SK-N-SH (cell line): ENCODE measurements around the gene KRTAP2-4. TPM values are rescaled to one million over a fixed set of nuclear protein-coding genes. Genes with fewer than 3 reads are reported as not detected.
"Not testable (repeated sequence)": the region's sequence is repeated elsewhere in the genome, so short reads cannot be mapped to it uniquely, and the experiment has no call there.

ENCODE experiments used
- CTCF ChIA-PET: fragments of 300-600, 350-600 bp; formaldehyde crosslinking; extraction: SDS; loops from one replicate; lab custom pipeline; 2021; lab: Yijun Ruan, JAX
- POLR2A ChIA-PET: fragments of 350-600 bp; sonication (Branson Sonifier 250); formaldehyde crosslinking; extraction: SDS; loops from one replicate; lab custom pipeline; 2020; ENCODE audit warnings: antibody characterized with exemption, inconsistent platforms; lab: Yijun Ruan, JAX
- DNase-seq: peaks from one replicate; pipeline ENCODE4 v3.0.0; 2012
- H2AFZ ChIP-seq: fragments of 200-600 bp; sonication (generic); 2 replicates; pipeline ENCODE4 v1.8.1; 2016; ENCODE audit warnings: antibody characterized with exemption, mild to moderate bottlenecking, low read depth
- H3F3A ChIP-seq: fragments of 200-600 bp; sonication (generic); replicated peaks from 2 replicates; pipeline ENCODE3; 2016; ENCODE audit warnings: antibody characterized with exemption, mild to moderate bottlenecking; ENCODE audit not compliant: insufficient read depth
- H3K27ac ChIP-seq, 2 experiments: fragments of 200-500 bp in 1 of 2; fragments of 200-600 bp in 1 of 2; sonication (Bioruptor generic) in 1 of 2; sonication (generic), shearing (Covaris generic) in 1 of 2; 2 replicates each; pipeline versions ENCODE4 v1.5.1 to v1.6.1; 2014 to 2016; ENCODE audit warnings: low read depth in 2 of 2, inconsistent platforms in 1 of 2, low read length in 1 of 2, mild to moderate bottlenecking in 1 of 2, mixed read lengths in 1 of 2
- H3K27me3 ChIP-seq: fragments of 200-600 bp; sonication (generic), shearing (Covaris generic); 2 replicates; pipeline ENCODE4 v1.6.1; 2016; ENCODE audit warnings: mixed run types; ENCODE audit not compliant: insufficient read depth
- H3K36me3 ChIP-seq, 2 experiments: fragments of 200-500 bp in 1 of 2; fragments of 200-600 bp in 1 of 2; sonication (Bioruptor generic) in 1 of 2; sonication (generic) in 1 of 2; replicated peaks in 1 of 2; 2 replicates each; pipeline versions ENCODE3 to v1.5.1; 2014 to 2016; ENCODE audit warnings: low read length in 1 of 2, mild to moderate bottlenecking in 1 of 2; ENCODE audit not compliant: insufficient read depth in 2 of 2, control insufficient read depth in 1 of 2
- H3K4me1 ChIP-seq, 2 experiments: fragments of 200-500 bp in 1 of 2; fragments of 200-600 bp in 1 of 2; sonication (Bioruptor generic) in 1 of 2; sonication (generic), shearing (Covaris generic) in 1 of 2; 2 replicates each; pipeline versions ENCODE4 v1.5.1 to v1.6.1; 2014 to 2016; ENCODE audit warnings: low read depth in 1 of 2, low read length in 1 of 2, mixed run types in 1 of 2; ENCODE audit not compliant: insufficient read depth in 2 of 2, control insufficient read depth in 1 of 2
- H3K4me2 ChIP-seq: fragments of 200-600 bp; sonication (generic), shearing (Covaris generic); 2 replicates; pipeline ENCODE4 v1.6.1; 2017; ENCODE audit warnings: mixed run types
- H3K4me3 ChIP-seq, 2 experiments: fragments of 200-500 bp in 1 of 2; fragments of 200-600 bp in 1 of 2; sonication (Bioruptor generic) in 1 of 2; sonication (generic), shearing (Covaris generic) in 1 of 2; 2 replicates each; pipeline versions ENCODE4 v1.5.1 to v1.8.1; 2014 to 2016; ENCODE audit warnings: low read depth in 2 of 2, inconsistent platforms in 1 of 2, low read length in 1 of 2, mild to moderate bottlenecking in 1 of 2, mixed read lengths in 1 of 2, moderate library complexity in 1 of 2
- H3K79me2 ChIP-seq: fragments of 200-600 bp; sonication (generic); 2 replicates; pipeline ENCODE4 v1.8.1; 2017; ENCODE audit warnings: mild to moderate bottlenecking; ENCODE audit not compliant: insufficient read depth
- H3K9ac ChIP-seq: fragments of 200-600 bp; sonication (generic); 2 replicates; pipeline ENCODE4 v1.6.1; 2017; ENCODE audit warnings: mixed run types
- H3K9me2 ChIP-seq: fragments of 200-600 bp; sonication (generic); 2 replicates; pipeline ENCODE4 v1.6.1; 2017; ENCODE audit warnings: mixed run types
- H3K9me3 ChIP-seq: fragments of 200-600 bp; sonication (generic); 2 replicates; pipeline ENCODE4 v1.6.1; 2017; ENCODE audit warnings: mixed run types, mild to moderate bottlenecking, moderate library complexity
- H4K20me1 ChIP-seq: fragments of 200-600 bp; sonication (generic); 2 replicates; pipeline ENCODE4 v1.6.1; 2017; ENCODE audit warnings: mild to moderate bottlenecking, mixed run types; ENCODE audit not compliant: insufficient read depth
- CTCF ChIP-seq: fragments of 200-600 bp; sonication (generic); IDR thresholded peaks from 2 replicates; pipeline ENCODE4 v1.6.1; 2017; ENCODE audit warnings: antibody characterized with exemption, mild to moderate bottlenecking, moderate library complexity
- EP300 ChIP-seq, 2 experiments: IDR thresholded peaks; 2 replicates each; pipeline versions ENCODE4 v1.4.0 to v1.6.1; 2012; ENCODE audit warnings: borderline replicate concordance in 1 of 2, low read depth in 1 of 2, low read length in 1 of 2
- EZH2phosphoT487 ChIP-seq: fragments of 200-600 bp; sonication (generic); IDR thresholded peaks from 2 replicates; pipeline ENCODE4 v1.6.1; 2017; ENCODE audit warnings: low read depth, mixed run types, mild to moderate bottlenecking, antibody characterized with exemption, moderate library complexity, borderline replicate concordance
- FOXJ3 ChIP-seq: sonication (generic); formaldehyde crosslinking; IDR thresholded peaks from 2 replicates; pipeline ENCODE4 v1.5.1; 2020; ENCODE audit warnings: mild to moderate bottlenecking, missing genetic modification reagents
- GATA2 ChIP-seq: sonication (generic); formaldehyde crosslinking; IDR thresholded peaks from 2 replicates; pipeline ENCODE4 v1.5.0; 2020; ENCODE audit warnings: mild to moderate bottlenecking, missing genetic modification reagents
- IRF3 ChIP-seq: fragments of 150-350 bp; IDR thresholded peaks from 2 replicates; pipeline ENCODE4 v1.6.1; 2016; ENCODE audit warnings: mild to moderate bottlenecking, low read depth, low read length
- MAX ChIP-seq: IDR thresholded peaks from 2 replicates; pipeline ENCODE4 v1.4.0; 2012; ENCODE audit warnings: low read depth
- MEF2A ChIP-seq: IDR thresholded peaks from 2 replicates; pipeline ENCODE4 v1.4.0; 2012; ENCODE audit warnings: low read depth, borderline replicate concordance
- NFIC ChIP-seq: IDR thresholded peaks from 2 replicates; pipeline ENCODE4 v1.4.0; 2012; ENCODE audit warnings: borderline replicate concordance
- POLR2AphosphoS5 ChIP-seq: IDR thresholded peaks from 2 replicates; pipeline ENCODE4 v1.6.1; 2012; ENCODE audit warnings: low read depth, low read length
- RAD21 ChIP-seq: IDR thresholded peaks from 2 replicates; pipeline ENCODE4 v1.6.1; 2012; ENCODE audit warnings: mild to moderate bottlenecking, low read length
- RCOR1 ChIP-seq: fragments of 150-350 bp; IDR thresholded peaks from 2 replicates; pipeline ENCODE4 v1.6.1; 2017; ENCODE audit warnings: antibody characterized with exemption, low read length
- REST ChIP-seq: IDR thresholded peaks from 2 replicates; pipeline ENCODE4 v1.6.1; 2012; ENCODE audit warnings: mild to moderate bottlenecking, low read depth, low read length, moderate library complexity
- RXRA ChIP-seq: IDR thresholded peaks from 2 replicates; pipeline ENCODE4 v1.4.0; 2012; ENCODE audit warnings: low read depth, mild to moderate bottlenecking, borderline replicate concordance
- TAF1 ChIP-seq: IDR thresholded peaks from 2 replicates; pipeline ENCODE4 v1.6.1; 2012; ENCODE audit warnings: low read depth, mild to moderate bottlenecking, low read length, moderate library complexity, borderline replicate concordance
- TCF12 ChIP-seq: IDR thresholded peaks from 2 replicates; pipeline ENCODE4 v1.4.0; 2012
- YY1 ChIP-seq: IDR thresholded peaks from 2 replicates; pipeline ENCODE4 v1.4.0; 2012; ENCODE audit warnings: low read depth, mild to moderate bottlenecking
- ZBTB33 ChIP-seq: IDR thresholded peaks from 2 replicates; pipeline ENCODE4 v1.4.0; 2012; ENCODE audit warnings: low read depth, borderline replicate concordance
- WGBS: methylation state at CpG from one replicate; pipeline ENCODE4 v1.1.6; 2017; ENCODE audit warnings: low lambda C conversion rate; 5-methylcytosine and 5-hydroxymethylcytosine counted together
- polyA plus RNA-seq, 3 experiments: library from polyadenylated mRNA; depleted of rRNA; stranded (reverse); fragments of >200 nt; gene quantifications; 2 replicates each; pipeline ENCODE4 v1.2.3, GENCODE V29; 2012

KRTAP2-4 gene
- polyA plus RNA-seq, 1 of the 3 experiments (the other 2 are of a cell fraction), result not detected

GRCh38 chr17:41099682-41100480, 34.2 kb upstream of the KRTAP2-4 start:
- H3K27me3 ChIP-seq, H3K4me3 ChIP-seq, CTCF ChIA-PET, H3K4me1 ChIP-seq, H3K79me2 ChIP-seq, H3F3A ChIP-seq, H3K9me2 ChIP-seq, DNase-seq, H3K9me3 ChIP-seq, H3K27ac ChIP-seq, H3K36me3 ChIP-seq, POLR2A ChIA-PET, H3K9ac ChIP-seq, H3K4me2 ChIP-seq, H4K20me1 ChIP-seq: not testable (repeated sequence)
- 0 out of 2 replicates have a peak overlapping the region, but pooled peaks have one; percentile 1 for H2AFZ ChIP-seq
- WGBS, result 16% methylated on average over 7 of the region's 7 CpGs

GRCh38 chr17:41098481-41098880, 32.8 kb upstream of the KRTAP2-4 start:
- Histone ChIP-seq H2AFZ (no peak overlapping the region), H3K27ac (no peak overlapping the region), H3K4me1 (peaks cover 0 to 5% of the 10 kb centered on the region in 2 experiments; a peak in 1 of 4 replicates), H3K4me2 (0 out of 2 replicates have a peak overlapping the region, but pooled peaks have one; percentile 15), H3K9ac (no peak overlapping the region), H3K9me3 (no peaks in the 10 kb centered on the region), H3K9me2 (no peaks in the 10 kb centered on the region), H3K36me3 (no peaks in the 10 kb centered on the region), H3K27me3 (no peaks in the 10 kb centered on the region), H3K4me3 (no peak overlapping the region), H3K79me2 (no peaks in the 10 kb centered on the region), H4K20me1 (no peaks in the 10 kb centered on the region), H3F3A (peaks cover 6% of the 10 kb centered on the region)
- DNase-seq, result no peak
- TF ChIP-seq MAX (no peak), TCF12 (no peak), TAF1 (no peak), EP300 (IDR thresholded peaks at IDR 0.05; ENCODE audit: borderline replicate concordance in 1 of 2, low read depth in 1 of 2, low read length in 1 of 2) (no peak), RAD21 (no peak), GATA2 (CRISPR knock-in tag) (no peak), ZBTB33 (no peak), CTCF (no peak), RCOR1 (no peak), YY1 (no peak), EZH2phosphoT487 (no peak), FOXJ3 (CRISPR knock-in tag) (no peak), NFIC (no peak), RXRA (no peak), IRF3 (no peak), POLR2AphosphoS5 (no peak), REST (no peak), MEF2A (no peak)
- CTCF ChIA-PET, result no interaction called here
- WGBS, result 11% methylated on average over 6 of the region's 6 CpGs
- POLR2A ChIA-PET, result no interaction called here
